BE2C (cell line): Measurements from ENCODE around the gene PBX1.

ENCODE experiments used
- DNase-seq: peaks from one replicate; pipeline ENCODE4 v3.0.0-alpha.2; 2020
- H3K27me3 ChIP-seq: fragments of 250-450 bp; sonication (Bioruptor Pico); 2 replicates; pipeline ENCODE4 v1.5.1; 2020; ENCODE audit warnings: mild to moderate bottlenecking
- H3K36me3 ChIP-seq: fragments of 250-450 bp; sonication (Bioruptor Pico); 2 replicates; pipeline ENCODE4 v1.5.1; 2020; ENCODE audit warnings: mild to moderate bottlenecking
- H3K4me1 ChIP-seq: fragments of 250-450 bp; sonication (Bioruptor Pico); 2 replicates; pipeline ENCODE4 v1.5.1; 2020
- H3K4me3 ChIP-seq: 2 replicates; pipeline ENCODE4 v1.5.1; 2011; ENCODE audit warnings: low read depth, low read length
- H3K9me3 ChIP-seq: fragments of 250-450 bp; sonication (Bioruptor Pico); 2 replicates; pipeline ENCODE4 v1.5.1; 2020
- TF ChIP-seq, protein P1 (sequence below): IDR thresholded peaks from 2 replicates; pipeline ENCODE4 v1.5.1; 2012; ENCODE audit warnings: mild to moderate bottlenecking, low read depth, low read length

PBX1 gene

DNA sequence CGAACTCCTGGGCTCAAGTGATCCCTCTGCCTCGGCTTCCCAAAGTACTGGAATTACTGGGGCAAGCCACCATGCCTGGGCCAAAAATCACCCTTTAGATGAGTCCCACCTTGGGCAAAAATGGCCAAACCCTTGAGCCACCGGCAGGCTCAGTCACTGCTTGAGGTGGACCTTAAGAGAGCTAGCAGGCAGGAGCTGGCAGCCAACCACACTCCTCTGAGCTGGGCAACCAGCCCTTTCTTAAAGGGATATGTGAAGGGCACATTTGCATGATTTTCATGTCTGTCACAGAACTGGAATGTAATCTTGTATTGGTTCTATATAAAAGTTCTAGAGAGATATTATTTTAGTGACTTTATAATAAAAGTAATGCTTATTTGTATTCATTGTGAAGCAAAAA, 316.5 kb downstream of the PBX1 start:
- Histone ChIP-seq H3K36me3 (no peaks in the 10 kb centered on the region), H3K4me3 (no peak overlapping the region), H3K27me3 (no peaks in the 10 kb centered on the region), H3K9me3 (no peaks in the 10 kb centered on the region), H3K4me1 (no peaks in the 10 kb centered on the region)
- TF ChIP-seq, protein P1, sequence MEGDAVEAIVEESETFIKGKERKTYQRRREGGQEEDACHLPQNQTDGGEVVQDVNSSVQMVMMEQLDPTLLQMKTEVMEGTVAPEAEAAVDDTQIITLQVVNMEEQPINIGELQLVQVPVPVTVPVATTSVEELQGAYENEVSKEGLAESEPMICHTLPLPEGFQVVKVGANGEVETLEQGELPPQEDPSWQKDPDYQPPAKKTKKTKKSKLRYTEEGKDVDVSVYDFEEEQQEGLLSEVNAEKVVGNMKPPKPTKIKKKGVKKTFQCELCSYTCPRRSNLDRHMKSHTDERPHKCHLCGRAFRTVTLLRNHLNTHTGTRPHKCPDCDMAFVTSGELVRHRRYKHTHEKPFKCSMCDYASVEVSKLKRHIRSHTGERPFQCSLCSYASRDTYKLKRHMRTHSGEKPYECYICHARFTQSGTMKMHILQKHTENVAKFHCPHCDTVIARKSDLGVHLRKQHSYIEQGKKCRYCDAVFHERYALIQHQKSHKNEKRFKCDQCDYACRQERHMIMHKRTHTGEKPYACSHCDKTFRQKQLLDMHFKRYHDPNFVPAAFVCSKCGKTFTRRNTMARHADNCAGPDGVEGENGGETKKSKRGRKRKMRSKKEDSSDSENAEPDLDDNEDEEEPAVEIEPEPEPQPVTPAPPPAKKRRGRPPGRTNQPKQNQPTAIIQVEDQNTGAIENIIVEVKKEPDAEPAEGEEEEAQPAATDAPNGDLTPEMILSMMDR: no peak
- DNase-seq: no peak

GRCh38 chr1:164876398-164877116, 317.6 kb downstream of the PBX1 start:
- Histone ChIP-seq H3K27me3 (no peaks in the 10 kb centered on the region), H3K9me3 (no peaks in the 10 kb centered on the region), H3K36me3 (no peaks in the 10 kb centered on the region), H3K4me3 (no peak overlapping the region), H3K4me1 (no peaks in the 10 kb centered on the region)
- TF ChIP-seq, protein P1: no peak
- DNase-seq: no peak

- H3K27me3 ChIP-seq: no peaks in the 10 kb centered on the region
- no peaks in the 10 kb centered on the region for H3K36me3 ChIP-seq
- H3K9me3 ChIP-seq: no peaks in the 10 kb centered on the region
- TF ChIP-seq, protein P1: no peak
- no peaks in the 10 kb centered on the region for H3K4me1 ChIP-seq
- no peak for DNase-seq
- no peak overlapping the region for H3K4me3 ChIP-seq
Measured at GRCh38 chr1:164880199-164880598, 321.2 kb downstream of the PBX1 start.

DNA sequence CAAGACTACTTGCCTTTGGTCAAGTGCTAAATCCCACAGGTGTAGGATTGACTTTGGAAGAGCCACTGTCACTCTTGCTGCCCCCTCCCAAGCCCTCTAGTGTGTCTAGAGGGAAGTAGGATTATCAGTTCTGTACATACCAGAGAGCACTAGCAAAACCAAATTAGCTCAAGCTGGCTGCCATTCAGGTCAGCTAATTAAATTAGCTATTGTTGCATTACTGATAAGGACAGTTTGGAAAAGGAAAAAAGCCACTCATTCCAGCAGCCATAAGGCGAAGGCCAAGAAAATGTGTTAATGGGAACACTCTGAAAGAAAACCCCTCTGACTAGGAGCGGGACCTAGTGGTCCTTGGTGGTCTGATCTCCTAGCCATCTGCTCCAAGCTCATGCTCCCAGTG, 321.7 kb downstream of the PBX1 start:
- TF ChIP-seq, protein P1: 0 out of 2 replicates have a peak, but pooled peaks have one; percentile 3
- Histone ChIP-seq H3K9me3 (no peaks in the 10 kb centered on the region), H3K4me1 (no peaks in the 10 kb centered on the region), H3K36me3 (no peaks in the 10 kb centered on the region), H3K27me3 (no peaks in the 10 kb centered on the region), H3K4me3 (no peak overlapping the region)
- no peak for DNase-seq

DNA sequence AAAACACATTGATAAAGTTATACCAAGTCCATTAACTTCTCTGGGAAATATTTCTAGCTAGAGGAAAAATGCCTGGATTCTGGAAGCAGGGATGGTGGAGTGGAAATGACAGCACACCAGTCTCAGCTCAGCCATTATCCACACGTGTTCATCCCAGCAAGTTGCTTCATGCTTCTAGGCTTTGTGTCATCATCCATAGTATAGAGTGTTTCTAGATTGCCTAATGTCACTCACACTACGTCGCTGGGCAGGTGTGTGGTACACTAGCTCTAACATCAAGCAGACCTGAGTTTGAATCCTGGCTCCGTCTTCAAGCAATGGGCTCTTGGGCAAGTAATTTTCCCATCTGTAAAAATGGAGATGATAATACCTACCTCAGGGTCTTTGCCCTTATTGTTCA, 326.3 kb downstream of the PBX1 start:
- TF ChIP-seq, protein P1: no peak
- Histone ChIP-seq H3K9me3 (no peaks in the 10 kb centered on the region; the same call in 1 of the 2 replicates), H3K27me3 (no peaks in the 10 kb centered on the region), H3K4me3 (no peak overlapping the region), H3K36me3 (no peaks in the 10 kb centered on the region), H3K4me1 (no peaks in the 10 kb centered on the region)
- DNase-seq: no peak

- no peaks in the 10 kb centered on the region for H3K36me3 ChIP-seq
- H3K4me1 ChIP-seq: no peaks in the 10 kb centered on the region
- H3K4me3 ChIP-seq: no peak overlapping the region
- TF ChIP-seq, protein P1: no peak
- H3K27me3 ChIP-seq: no peaks in the 10 kb centered on the region
- no peaks in the 10 kb centered on the region; the same call in 1 of the 2 replicates for H3K9me3 ChIP-seq
- DNase-seq: no peak
Measured at GRCh38 chr1:164886101-164886500, 327.1 kb downstream of the PBX1 start.
